HEK293T (cell line): ENCODE data around the gene MAD1L1.

ENCODE experiments used
- ELF4 ChIP-seq: fragments of 450-650 bp; IDR thresholded peaks from 2 replicates; pipeline ENCODE4 v1.6.1; 2017; ENCODE audit warnings: antibody characterized with exemption
- L3MBTL2 ChIP-seq: fragments of 450-650 bp; conservative IDR thresholded peaks from 2 replicates; pipeline ENCODE4 v1.6.1; 2016; ENCODE audit warnings: mild to moderate bottlenecking
- SP1 ChIP-seq: fragments of 450-650 bp; IDR thresholded peaks from 2 replicates; pipeline ENCODE4 v1.6.1; 2017
- TARDBP ChIP-seq: fragments of 450-650 bp; IDR thresholded peaks from 2 replicates; pipeline ENCODE4 v1.6.1; 2016

DNA sequence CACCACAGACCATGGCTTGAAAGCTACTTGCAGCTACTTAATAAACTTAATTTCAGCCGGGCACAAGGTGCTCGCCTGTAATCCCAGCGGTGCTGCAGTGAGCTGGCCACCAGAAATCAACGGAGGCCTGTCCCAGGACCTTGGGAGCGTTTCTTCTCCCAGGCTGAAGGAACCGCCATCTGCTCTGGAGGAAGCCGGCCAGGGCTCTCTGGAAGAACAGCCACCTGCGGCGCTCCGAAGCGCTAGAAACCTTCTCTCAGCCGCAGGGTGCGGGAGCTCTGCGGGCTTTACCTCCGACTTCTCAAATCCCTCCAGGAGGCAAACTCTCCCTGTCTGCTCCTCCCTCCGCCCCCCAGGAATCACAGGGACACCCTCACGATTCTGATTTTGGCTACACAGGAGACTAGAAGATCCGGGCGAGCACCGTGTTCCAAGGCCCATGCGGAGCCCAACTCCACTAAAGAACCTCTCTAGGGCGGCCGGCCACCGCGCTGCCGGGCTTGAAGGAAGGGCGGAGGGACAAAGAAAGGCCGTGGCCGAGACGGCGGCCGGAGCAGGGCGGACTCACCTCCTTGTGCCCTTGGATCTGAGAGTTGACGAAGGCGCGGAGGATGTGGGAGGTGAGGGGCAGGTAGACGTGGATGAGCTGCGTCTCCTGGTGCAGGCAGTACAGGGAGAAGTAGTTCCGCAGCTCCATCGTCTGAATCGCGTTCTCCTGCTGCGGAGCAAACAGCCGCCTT is 23.7 kb upstream of the MAD1L1 start:
- TF ChIP-seq SP1, result no peak
- no peak for TF ChIP-seq ELF4
- no peak for TF ChIP-seq L3MBTL2
- TF ChIP-seq TARDBP, result no peak
